SK-MEL-5 (cell line): Measurements from ENCODE around the gene VAV1. TPM values are rescaled to one million over a fixed set of nuclear protein-coding genes. Genes with fewer than 3 reads are reported as not detected.

Experiments
- DNase-seq: peaks from one replicate; pipeline ENCODE4 v3.0.0-alpha.2; 2016; ENCODE audit warnings: low read depth, low spot score
- in situ Hi-C: cut with HindIII; loops from 2 replicates; pipeline ENCODE4 v1.10.0; 2016; ENCODE audit warnings: low sequenced_read_pairs, high pct_unique_total_duplicates, low pct_unique_long_range_greater_than_20kb
- total RNA-seq: library from RNA; depleted of rRNA; stranded (reverse); fragments of >200 nt; shearing (Covaris generic); gene quantifications from 2 replicates; pipeline ENCODE4 v1.2.3, GENCODE V29; 2014; rRNA removed

VAV1 gene
- total RNA-seq, 1 experiment from 2014 or later = not detected

DNA sequence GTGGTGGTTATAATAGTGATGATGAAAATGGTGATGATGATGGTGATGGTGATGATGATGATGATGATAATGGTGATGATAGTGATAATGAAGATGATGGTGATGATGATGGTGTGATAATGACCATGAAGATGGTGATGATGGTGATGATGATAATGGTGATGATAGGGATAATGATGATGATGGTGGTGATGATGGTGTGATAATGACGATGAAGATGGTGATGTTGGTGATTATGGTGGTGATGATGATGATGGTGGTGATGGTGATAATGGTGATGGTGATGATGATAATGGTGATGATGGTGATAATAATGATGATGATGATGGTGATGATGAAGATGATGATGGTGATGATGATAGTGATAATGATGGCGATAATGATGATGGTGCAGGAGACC, 116.5 kb downstream of the VAV1 start:
- in situ Hi-C loops = no loop called here

DNA sequence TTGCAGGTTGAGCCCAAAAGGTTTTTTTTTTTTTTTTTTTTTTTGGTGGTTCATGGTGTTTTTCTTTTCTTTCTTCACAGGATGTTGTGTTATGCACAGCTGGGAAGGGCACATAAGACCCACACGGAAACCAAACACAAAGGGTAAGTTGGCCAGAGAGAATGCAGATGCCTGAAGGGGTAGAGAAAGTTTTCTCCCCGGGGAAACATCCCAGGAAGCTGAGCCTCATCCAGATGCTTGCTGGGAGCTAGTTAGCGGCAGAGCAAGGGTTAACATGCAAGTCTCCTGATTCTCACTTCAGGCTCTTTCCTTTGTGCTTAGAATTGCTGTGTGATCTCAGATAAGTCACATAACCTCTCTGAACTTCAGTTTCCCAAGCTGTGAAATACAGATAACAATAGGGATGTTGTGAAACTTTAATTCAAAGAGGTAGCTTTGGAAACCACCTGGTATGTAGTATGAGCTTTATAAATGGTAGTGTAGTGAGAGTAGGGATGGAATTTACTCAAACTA, 117.9 kb downstream of the VAV1 start:
- DNase-seq = no peak
- in situ Hi-C loops = no loop called here

More for the DNA sequence above, 116.5 kb downstream of the VAV1 start:
- DNase-seq = no peak

DNA sequence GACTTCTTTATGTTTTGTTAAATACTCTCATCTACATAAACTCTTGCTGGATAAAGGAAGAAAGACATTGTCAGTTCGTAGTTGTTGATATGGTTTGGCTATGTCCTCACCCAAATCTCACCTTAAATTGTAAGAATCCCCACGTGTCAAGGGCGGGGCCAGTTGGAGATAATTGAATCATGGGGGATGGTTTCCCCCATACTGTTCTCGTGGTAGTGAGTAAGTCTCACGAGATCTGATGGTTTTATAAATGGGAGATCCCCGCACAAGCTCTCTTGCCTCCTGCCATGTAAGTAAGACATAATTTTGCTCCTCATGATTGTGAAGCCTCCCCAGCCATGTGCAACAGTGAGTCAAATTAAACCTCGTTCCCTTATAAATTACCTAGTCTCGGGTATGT, 118.4 kb downstream of the VAV1 start:
- in situ Hi-C loops = no loop called here
- DNase-seq = peak; percentile 8

DNA sequence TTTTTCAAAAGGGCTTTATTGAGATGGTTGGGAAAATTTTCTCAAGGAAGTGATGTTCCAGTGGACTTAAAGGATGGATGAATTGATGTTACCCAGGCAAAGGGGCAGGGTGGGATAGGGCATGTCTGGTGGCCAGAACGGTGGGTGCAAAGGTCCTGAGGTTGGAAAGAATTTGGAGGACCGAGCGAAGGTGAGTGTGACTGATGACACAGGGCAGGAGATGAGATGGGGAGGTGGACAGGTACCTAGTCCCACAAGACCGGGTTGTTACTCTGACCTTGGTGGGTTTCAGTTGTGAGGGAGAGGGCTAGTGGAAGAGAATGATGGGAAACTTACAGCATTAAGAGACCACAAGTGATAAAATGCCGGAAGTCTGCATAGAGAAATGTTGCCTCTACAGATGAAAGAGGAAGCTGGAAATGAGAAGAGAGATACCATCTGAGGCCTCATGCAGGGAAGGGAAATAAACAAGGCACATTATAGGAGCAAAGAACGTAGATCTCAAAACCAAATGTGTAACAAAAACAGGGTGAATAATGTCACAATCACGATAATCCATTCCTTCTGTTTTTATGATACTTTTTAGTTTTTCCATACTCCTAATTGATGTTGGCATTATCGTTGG, 119.4 kb downstream of the VAV1 start:
- in situ Hi-C loops = no loop called here

DNA sequence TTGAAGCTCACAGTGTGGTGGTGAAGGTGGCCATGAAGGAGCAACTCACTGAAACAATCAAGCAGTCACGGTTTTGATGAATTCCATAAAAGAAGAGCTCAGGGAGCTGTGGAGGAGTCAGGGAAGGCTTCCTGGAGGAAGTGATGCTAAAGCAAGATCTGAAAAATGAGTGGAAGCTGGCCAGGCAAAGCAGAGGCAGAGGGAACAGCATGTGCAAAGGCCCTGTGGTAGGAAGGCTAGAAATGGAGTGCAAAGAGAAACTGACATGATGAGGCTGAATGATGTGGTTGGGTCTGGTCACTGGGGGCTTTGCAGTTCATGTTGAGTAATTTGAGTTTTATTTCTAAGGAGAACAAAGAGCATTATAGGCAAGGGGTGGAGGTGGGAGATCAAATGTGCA, 121.8 kb downstream of the VAV1 start:
- in situ Hi-C loops = no loop called here
- no peak for DNase-seq

More for the DNA sequence above, 119.4 kb downstream of the VAV1 start:
- DNase-seq = no peak

DNA sequence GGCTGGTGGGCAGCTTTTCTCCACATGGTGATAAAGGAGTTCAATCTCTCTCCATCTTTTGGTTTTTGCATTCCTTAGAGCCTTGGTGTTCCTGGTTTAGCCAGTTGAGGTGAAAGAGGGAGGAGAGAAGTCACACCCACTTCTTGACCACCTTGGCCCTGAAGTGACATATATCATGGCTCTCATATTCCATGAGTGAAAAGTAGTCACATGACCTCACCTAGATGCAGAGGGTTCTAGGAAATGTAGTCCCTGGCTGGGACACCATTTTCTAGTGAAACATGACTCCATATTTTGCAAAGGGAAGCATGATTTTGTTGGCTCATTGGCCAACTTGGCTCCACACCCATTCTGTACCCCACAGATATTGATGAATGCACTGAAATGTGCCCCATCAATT, 130.9 kb downstream of the VAV1 start:
- in situ Hi-C loops = no loop called here
- no peak for DNase-seq

DNA sequence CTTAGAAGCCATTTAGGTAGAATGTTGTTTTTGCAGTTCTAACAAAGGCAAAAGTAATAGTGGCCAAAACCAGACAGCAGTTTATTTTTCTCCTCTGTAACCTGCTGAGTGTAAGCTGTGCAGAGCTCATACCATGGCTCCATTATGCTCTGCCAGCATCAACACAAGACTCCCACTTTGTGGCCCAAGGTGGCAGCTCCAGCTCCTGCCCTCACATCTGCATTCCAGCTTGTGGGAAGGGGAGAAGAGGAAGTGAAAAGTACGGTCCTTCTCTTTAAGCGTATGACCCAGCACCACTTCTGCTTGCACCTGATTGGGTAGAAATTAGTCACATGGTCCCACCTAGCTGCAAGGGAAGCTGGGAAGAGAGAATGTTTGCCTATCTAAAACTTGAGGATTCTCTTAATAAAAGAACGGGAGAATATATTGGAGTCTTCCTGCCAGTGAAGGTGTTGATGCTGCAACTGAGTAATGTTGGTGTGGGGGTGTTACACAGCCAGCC, 134.1 kb downstream of the VAV1 start:
- no peak for DNase-seq
- in situ Hi-C loops = no loop called here

Other genes starting within 250 kb of the VAV1 start
- gene TNFSF9, start 241.7 kb upstream of the VAV1 start, total RNA-seq = 10.9 and 13.7 TPM in 2 replicates
- gene CD70, start 181.6 kb upstream of the VAV1 start, total RNA-seq = not detected in 2 replicates
- not detected in 2 replicates for gene TNFSF14, start 102.5 kb upstream of the VAV1 start, total RNA-seq
- not detected in 2 replicates for gene C3, start 52.1 kb upstream of the VAV1 start, total RNA-seq
- gene GPR108, start 35.1 kb upstream of the VAV1 start, total RNA-seq = 49.4 and 56.8 TPM in 2 replicates
- gene TRIP10, start 33.0 kb upstream of the VAV1 start, total RNA-seq = 11.5 and 11.6 TPM in 2 replicates
- gene SH2D3A, start 5.3 kb upstream of the VAV1 start, total RNA-seq = 0.32 and 0.34 TPM in 2 replicates
- 0.08 and 0.27 TPM in 2 replicates for gene ADGRE1, start 114.9 kb downstream of the VAV1 start, total RNA-seq
- not detected in 2 replicates for gene MBD3L2B, start 248.7 kb downstream of the VAV1 start, total RNA-seq